OCI-LY1 (cell line): ENCODE measurements around the gene HOOK2.

Source experiments
- CTCF ChIP-seq: fragments of 200-600 bp; sonication (generic), shearing (Covaris generic); IDR thresholded peaks from 2 replicates; pipeline ENCODE4 v1.5.1; 2017; ENCODE audit warnings: mild to moderate bottlenecking, antibody characterized with exemption, low read length, moderate library complexity, mixed read lengths
- EZH2 ChIP-seq: fragments of 200-600 bp; sonication (generic), shearing (Covaris generic); IDR thresholded peaks from 2 replicates; pipeline ENCODE4 v1.8.0; 2017; ENCODE audit warnings: borderline replicate concordance, mixed run types, mild to moderate bottlenecking, antibody characterized with exemption, low read length, moderate library complexity, mixed read lengths

DNA sequence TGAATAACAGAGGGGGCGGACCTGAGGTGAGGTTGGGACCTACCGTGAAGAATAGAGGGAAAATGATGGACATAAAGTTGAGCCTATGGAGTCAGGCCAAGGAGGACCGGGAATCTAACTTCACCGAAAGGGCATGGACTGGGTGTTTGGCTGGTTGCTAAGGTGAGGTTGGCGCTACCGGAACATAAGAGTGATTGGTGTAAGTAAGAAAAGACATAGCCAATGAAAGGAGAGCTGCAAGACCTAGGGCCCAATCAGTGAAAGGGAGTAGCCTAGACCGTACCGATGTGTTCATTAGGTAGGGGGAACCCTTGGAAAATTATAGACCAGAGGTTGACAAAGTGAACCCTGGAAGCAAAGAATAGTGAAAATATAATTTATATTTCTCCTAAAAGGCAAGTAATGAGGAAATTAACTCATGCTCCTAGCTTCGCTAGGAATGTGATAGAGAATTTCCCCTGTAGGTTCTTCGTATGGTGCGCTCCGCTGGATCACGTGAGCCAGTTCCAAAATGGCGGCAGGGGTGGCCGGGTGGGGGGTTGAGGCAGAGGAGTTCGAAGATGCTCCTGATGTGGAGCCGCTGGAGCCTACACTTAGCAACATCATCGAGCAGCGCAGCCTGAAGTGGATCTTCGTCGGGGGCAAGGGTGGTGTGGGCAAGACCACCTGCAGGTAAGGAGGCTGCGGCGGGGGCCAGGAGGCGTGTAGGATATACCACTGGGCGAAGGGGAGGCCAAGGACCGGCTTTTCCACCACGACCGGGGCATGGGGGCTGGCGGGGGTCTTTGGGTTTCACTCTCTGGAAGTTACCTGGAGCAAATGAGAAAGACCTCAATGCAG lies 38.1 kb downstream of the HOOK2 start, which contains the start of gene GET3:
- TF ChIP-seq CTCF = no peak
- no peak for TF ChIP-seq EZH2
